Loucy (cell line): ENCODE measurements around the gene NF1.

ENCODE experiments used
- H2AFZ ChIP-seq: fragments of 200-600 bp; sonication (generic); 2 replicates; pipeline ENCODE4 v1.6.0; 2016; ENCODE audit warnings: antibody characterized with exemption, mild to moderate bottlenecking, low read length, moderate library complexity
- H3F3A ChIP-seq: fragments of 200-600 bp; 2 replicates; pipeline ENCODE4 v1.6.0; 2016; ENCODE audit warnings: antibody characterized with exemption, low read depth, mild to moderate bottlenecking
- H3K27me3 ChIP-seq: fragments of 200-600 bp; sonication (generic); 2 replicates; pipeline ENCODE4 v1.6.1; 2014; ENCODE audit warnings: low read length, mild to moderate bottlenecking; ENCODE audit not compliant: insufficient read depth, poor library complexity, severe bottlenecking
- H3K36me3 ChIP-seq: fragments of 200-600 bp; sonication (generic); 2 replicates; pipeline ENCODE4 v1.6.1; 2016; ENCODE audit warnings: low read length; ENCODE audit not compliant: insufficient read depth
- H3K4me1 ChIP-seq: fragments of 200-600 bp; sonication (generic); 2 replicates; pipeline ENCODE4 v1.5.1; 2014; ENCODE audit warnings: low read length, mild to moderate bottlenecking; ENCODE audit not compliant: insufficient read depth, poor library complexity, severe bottlenecking
- H3K4me2 ChIP-seq: fragments of 200-600 bp; sonication (generic); 2 replicates; pipeline ENCODE4 v1.6.0; 2014; ENCODE audit warnings: antibody characterized with exemption, low read length, low read depth, mild to moderate bottlenecking; ENCODE audit not compliant: poor library complexity, severe bottlenecking
- H3K4me3 ChIP-seq: fragments of 200-600 bp; sonication (generic); 2 replicates; pipeline ENCODE4 v1.5.1; 2014; ENCODE audit warnings: low read length, mild to moderate bottlenecking, mixed read lengths; ENCODE audit not compliant: poor library complexity, severe bottlenecking
- H3K79me2 ChIP-seq: fragments of 200-600 bp; sonication (generic); 2 replicates; pipeline ENCODE4 v1.6.1; 2014; ENCODE audit warnings: low read length; ENCODE audit not compliant: insufficient read depth
- H3K9ac ChIP-seq: fragments of 200-600 bp; sonication (generic); 2 replicates; pipeline ENCODE4 v1.6.0; 2014; ENCODE audit warnings: mild to moderate bottlenecking, low read depth, low read length, moderate library complexity; ENCODE audit not compliant: poor library complexity, severe bottlenecking
- H3K9me2 ChIP-seq: fragments of 200-600 bp; sonication (generic); replicated peaks from 2 replicates; pipeline ENCODE4 v1.6.1; 2016; ENCODE audit warnings: low read depth, low read length, mixed read lengths
- H3K9me3 ChIP-seq: fragments of 200-600 bp; sonication (generic); 2 replicates; pipeline ENCODE4 v1.6.1; 2014; ENCODE audit warnings: mild to moderate bottlenecking, antibody characterized with exemption, low read length, low read depth; ENCODE audit not compliant: insufficient read depth
- H4K20me1 ChIP-seq: fragments of 200-600 bp; sonication (generic); 2 replicates; pipeline ENCODE4 v1.6.0; 2014; ENCODE audit warnings: antibody characterized with exemption, low read length, mild to moderate bottlenecking; ENCODE audit not compliant: insufficient read depth, poor library complexity, severe bottlenecking
- CTCF ChIP-seq: fragments of 200-600 bp; sonication (generic); conservative IDR thresholded peaks from 2 replicates; pipeline ENCODE4 v1.5.1; 2014; ENCODE audit warnings: mild to moderate bottlenecking, antibody characterized with exemption, low read length
- EZH2phosphoT487 ChIP-seq: fragments of 200-600 bp; IDR thresholded peaks from 2 replicates; pipeline ENCODE4 v1.6.1; 2018; ENCODE audit warnings: antibody characterized with exemption, mild to moderate bottlenecking, moderate library complexity, borderline replicate concordance

NF1 gene

GRCh38 chr17:31060791-31061550, 33.8 kb upstream of the NF1 start:
- H2AFZ ChIP-seq = 0 out of 2 replicates have a peak overlapping the region, but pooled peaks have one; percentile 4
- H3K4me3 ChIP-seq = no peak overlapping the region
- TF ChIP-seq EZH2phosphoT487 (no peak), CTCF (no peak)
- no peaks in the 10 kb centered on the region for H3K4me1 ChIP-seq
- no peaks in the 10 kb centered on the region for H4K20me1 ChIP-seq
- no peaks in the 10 kb centered on the region for H3K27me3 ChIP-seq
- H3K36me3 ChIP-seq = no peaks in the 10 kb centered on the region
- H3K9me3 ChIP-seq = no peaks in the 10 kb centered on the region
- H3K79me2 ChIP-seq = no peaks in the 10 kb centered on the region
- no peaks in the 10 kb centered on the region for H3K9me2 ChIP-seq
- H3K4me2 ChIP-seq = no peak overlapping the region
- no peaks in the 10 kb centered on the region for H3F3A ChIP-seq
- H3K9ac ChIP-seq = no peak overlapping the region

- no peak overlapping the region for H2AFZ ChIP-seq
- H4K20me1 ChIP-seq = no peaks in the 10 kb centered on the region
- H3K4me2 ChIP-seq = no peak overlapping the region
- no peaks in the 10 kb centered on the region for H3K27me3 ChIP-seq
- H3K79me2 ChIP-seq = no peaks in the 10 kb centered on the region
- no peaks in the 10 kb centered on the region for H3K9me2 ChIP-seq
- H3K4me1 ChIP-seq = no peaks in the 10 kb centered on the region
- no peaks in the 10 kb centered on the region for H3K9me3 ChIP-seq
- no peak overlapping the region for H3K9ac ChIP-seq
- no peaks in the 10 kb centered on the region for H3F3A ChIP-seq
- no peaks in the 10 kb centered on the region for H3K36me3 ChIP-seq
- H3K4me3 ChIP-seq = no peak overlapping the region
- TF ChIP-seq CTCF (peak; percentile 62), EZH2phosphoT487 (no peak)
These were observed 33.1 kb upstream of the NF1 start for GRCh38 chr17:31061678-31062077.

- H3K9me3 ChIP-seq = no peaks in the 10 kb centered on the region
- H3K4me3 ChIP-seq = no peak overlapping the region
- H4K20me1 ChIP-seq = no peaks in the 10 kb centered on the region
- no peaks in the 10 kb centered on the region for H3K36me3 ChIP-seq
- H3K4me1 ChIP-seq = no peaks in the 10 kb centered on the region
- H3K9me2 ChIP-seq = no peaks in the 10 kb centered on the region
- TF ChIP-seq CTCF (no peak), EZH2phosphoT487 (no peak)
- H3K79me2 ChIP-seq = no peaks in the 10 kb centered on the region
- no peaks in the 10 kb centered on the region for H3F3A ChIP-seq
- H2AFZ ChIP-seq = no peak overlapping the region
- no peaks in the 10 kb centered on the region for H3K27me3 ChIP-seq
- no peak overlapping the region for H3K9ac ChIP-seq
- no peak overlapping the region for H3K4me2 ChIP-seq
These were observed 32.4 kb upstream of the NF1 start for GRCh38 chr17:31062346-31062745.
